HEK293 (cell line): ENCODE measurements around the gene PTGES.
"Not testable (repeated sequence)": the region's sequence is repeated elsewhere in the genome, so short reads cannot be mapped to it uniquely, and the experiment has no call there.

Source experiments
- CTCF ChIA-PET: fragments of 350-600 bp; formaldehyde crosslinking; extraction: SDS; loops from one replicate; lab custom pipeline; 2021; ENCODE audit warnings: antibody characterized with exemption; lab: Yijun Ruan, JAX
- POLR2A ChIA-PET: fragments of 300-600 bp; formaldehyde crosslinking; extraction: SDS; loops from one replicate; lab custom pipeline; 2020; ENCODE audit warnings: antibody characterized with exemption, inconsistent platforms; lab: Yijun Ruan, JAX
- H3K27ac ChIP-seq: fragments of 200-500 bp; sonication (Bioruptor generic); 2 replicates; pipeline ENCODE4 v1.5.1; 2014; ENCODE audit warnings: low read depth, low read length, control low read depth, inconsistent platforms; ENCODE audit errors: extremely low read depth
- H3K36me3 ChIP-seq, 2 experiments: fragments of 200-500 bp in 1 of 2; sonication (Bioruptor generic) in 1 of 2; 1 replicate in 1 of 2; 2 replicates in 1 of 2; pipeline ENCODE4 v1.5.1; 2014 to 2017; ENCODE audit warnings: inconsistent platforms in 2 of 2, low read length in 2 of 2; ENCODE audit not compliant: control insufficient read depth in 2 of 2, insufficient read depth in 1 of 2
- H3K4me1 ChIP-seq: fragments of 200-500 bp; sonication (Bioruptor generic); 2 replicates; pipeline ENCODE4 v1.5.1; 2014; ENCODE audit warnings: mild to moderate bottlenecking, low read length, inconsistent platforms; ENCODE audit not compliant: control insufficient read depth, insufficient read depth
- H3K4me3 ChIP-seq: 2 replicates; pipeline ENCODE4 v1.5.1; 2011; ENCODE audit warnings: low read depth, mild to moderate bottlenecking, control low read depth, low read length, moderate library complexity
- H3K9me3 ChIP-seq: fragments of 200-500 bp; sonication (Bioruptor generic); 2 replicates; pipeline ENCODE4 v1.5.1; 2014; ENCODE audit warnings: low read depth, low read length, inconsistent platforms; ENCODE audit not compliant: control insufficient read depth, insufficient read depth
- GLIS1 ChIP-seq: fragments of 450-650 bp; formaldehyde crosslinking; IDR thresholded peaks from 2 replicates; pipeline ENCODE4 v1.5.1; 2016; ENCODE audit warnings: missing biosample characterization, missing genetic modification characterization
- HOXA7 ChIP-seq: sonication (generic); formaldehyde crosslinking; IDR thresholded peaks from 2 replicates; pipeline ENCODE4 v1.8.1; 2022; ENCODE audit warnings: missing genetic modification reagents, borderline replicate concordance
- SP7 ChIP-seq: fragments of 450-650 bp; formaldehyde crosslinking; IDR thresholded peaks from 2 replicates; pipeline ENCODE4 v1.5.1; 2016; ENCODE audit warnings: missing biosample characterization, missing genetic modification characterization
- YY2 ChIP-seq: fragments of 450-650 bp; formaldehyde crosslinking; IDR thresholded peaks from 2 replicates; pipeline ENCODE4 v1.5.1; 2016; ENCODE audit warnings: missing biosample characterization, missing genetic modification characterization
- ZNF121 ChIP-seq: fragments of 450-650 bp; formaldehyde crosslinking; IDR thresholded peaks from 2 replicates; pipeline ENCODE4 v1.5.1; 2016; ENCODE audit warnings: missing biosample characterization, missing genetic modification characterization
- ZNF138 ChIP-seq: fragments of 450-650 bp; formaldehyde crosslinking; IDR thresholded peaks from 2 replicates; pipeline ENCODE4 v1.5.1; 2016; ENCODE audit warnings: missing biosample characterization, missing genetic modification characterization, borderline replicate concordance
- ZNF148 ChIP-seq: fragments of 450-650 bp; formaldehyde crosslinking; IDR thresholded peaks from 2 replicates; pipeline ENCODE4 v1.5.0; 2017; ENCODE audit warnings: missing biosample characterization, missing genetic modification characterization, borderline replicate concordance
- ZNF202 ChIP-seq: fragments of 450-650 bp; formaldehyde crosslinking; IDR thresholded peaks from 2 replicates; pipeline ENCODE4 v1.5.1; 2016; ENCODE audit warnings: missing biosample characterization, missing genetic modification characterization, borderline replicate concordance
- ZNF239 ChIP-seq: fragments of 450-650 bp; formaldehyde crosslinking; IDR thresholded peaks from 2 replicates; pipeline ENCODE4 v1.5.1; 2016; ENCODE audit warnings: missing biosample characterization, missing genetic modification characterization
- ZNF248 ChIP-seq: fragments of 450-650 bp; formaldehyde crosslinking; IDR thresholded peaks from 2 replicates; pipeline ENCODE4 v1.5.1; 2017; ENCODE audit warnings: missing biosample characterization, missing genetic modification characterization
- ZNF341 ChIP-seq: fragments of 450-650 bp; formaldehyde crosslinking; IDR thresholded peaks from 2 replicates; pipeline ENCODE4; 2016; ENCODE audit warnings: low read depth, missing biosample characterization, missing genetic modification characterization
- ZNF362 ChIP-seq: fragments of 450-650 bp; formaldehyde crosslinking; IDR thresholded peaks from 2 replicates; pipeline ENCODE4 v1.5.1; 2016; ENCODE audit warnings: missing biosample characterization, missing genetic modification characterization
- ZNF433 ChIP-seq: fragments of 450-650 bp; formaldehyde crosslinking; IDR thresholded peaks from 2 replicates; pipeline ENCODE4 v1.5.1; 2016; ENCODE audit warnings: missing biosample characterization, missing genetic modification characterization, low read depth
- ZNF48 ChIP-seq: fragments of 450-650 bp; formaldehyde crosslinking; IDR thresholded peaks from 2 replicates; pipeline ENCODE4 v1.5.1; 2016; ENCODE audit warnings: missing biosample characterization, missing genetic modification characterization
- ZNF561 ChIP-seq: fragments of 450-650 bp; IDR thresholded peaks from 2 replicates; pipeline ENCODE4 v1.5.1; 2018; ENCODE audit warnings: missing biosample characterization, missing genetic modification characterization, borderline replicate concordance
- ZNF571 ChIP-seq: fragments of 450-650 bp; formaldehyde crosslinking; IDR thresholded peaks from 2 replicates; pipeline ENCODE4 v1.5.0; 2017; ENCODE audit warnings: missing biosample characterization, missing genetic modification characterization
- ZNF623 ChIP-seq: fragments of 450-650 bp; formaldehyde crosslinking; IDR thresholded peaks from 2 replicates; pipeline ENCODE4 v1.5.1; 2016; ENCODE audit warnings: missing biosample characterization, missing genetic modification characterization
- ZNF660 ChIP-seq: fragments of 450-650 bp; IDR thresholded peaks from 2 replicates; pipeline ENCODE4 v1.5.1; 2018; ENCODE audit warnings: missing biosample characterization, mild to moderate bottlenecking, missing genetic modification characterization
- ZNF768 ChIP-seq: fragments of 450-650 bp; formaldehyde crosslinking; IDR thresholded peaks from 2 replicates; pipeline ENCODE4 v1.5.1; 2018; ENCODE audit warnings: missing biosample characterization, mild to moderate bottlenecking, missing genetic modification characterization
- ZNF777 ChIP-seq: fragments of 450-650 bp; formaldehyde crosslinking; IDR thresholded peaks from 2 replicates; pipeline ENCODE4 v1.5.1; 2017; ENCODE audit warnings: missing biosample characterization, missing genetic modification characterization, borderline replicate concordance
- ZNF792 ChIP-seq: fragments of 450-650 bp; formaldehyde crosslinking; IDR thresholded peaks from 2 replicates; pipeline ENCODE4 v1.5.1; 2016; ENCODE audit warnings: missing biosample characterization, missing genetic modification characterization
- ZNF837 ChIP-seq: fragments of 450-650 bp; formaldehyde crosslinking; IDR thresholded peaks from 2 replicates; pipeline ENCODE4 v1.5.1; 2016; ENCODE audit warnings: missing biosample characterization, missing genetic modification characterization
- ZSCAN23 ChIP-seq: fragments of 450-650 bp; formaldehyde crosslinking; IDR thresholded peaks from 2 replicates; pipeline ENCODE4 v1.5.1; 2016; ENCODE audit warnings: missing biosample characterization, missing genetic modification characterization

Gene PTGES

DNA sequence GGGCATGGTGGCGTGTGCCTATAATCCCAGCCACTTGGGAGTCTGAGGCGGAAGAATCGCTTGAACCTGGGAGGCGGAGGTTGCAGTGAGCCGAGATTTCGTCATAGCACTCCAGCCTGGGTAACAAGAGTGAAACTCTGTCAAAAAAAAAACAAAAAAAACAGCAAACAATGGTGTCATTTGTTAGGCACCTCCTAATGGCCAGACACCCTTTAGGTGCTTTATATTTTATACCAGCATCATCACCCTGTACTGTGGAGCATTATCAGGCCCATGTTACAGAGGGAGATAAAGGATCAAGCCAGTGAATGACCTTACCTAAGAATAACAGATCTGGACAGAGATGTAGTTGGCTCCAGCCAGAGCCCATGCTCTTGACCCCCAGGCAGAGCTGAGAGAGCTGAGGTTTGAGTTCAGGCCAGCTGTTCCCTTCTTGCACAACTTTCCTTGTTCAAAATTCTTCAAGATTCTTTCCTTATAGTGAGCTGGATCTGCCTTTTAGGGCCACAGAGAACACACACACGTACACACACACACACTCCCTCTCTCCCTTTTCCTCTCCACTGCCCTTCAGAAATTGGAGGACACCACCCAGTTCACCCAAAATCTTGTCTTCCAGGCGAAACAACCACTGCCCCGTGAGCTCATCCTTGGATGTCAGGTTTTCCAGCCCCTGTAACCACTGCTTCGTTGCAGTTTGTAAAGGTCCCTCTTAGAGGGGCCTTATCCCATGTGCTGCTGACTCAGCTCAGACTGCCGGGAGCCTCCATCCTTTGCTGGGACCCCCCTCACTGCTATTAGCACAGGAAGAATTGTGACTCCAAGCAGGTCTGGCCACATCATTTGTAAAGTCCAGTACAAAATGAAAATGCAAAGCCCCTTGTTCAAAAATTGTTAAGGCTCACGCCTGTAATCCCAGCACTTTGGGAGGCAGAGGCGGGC is 10.4 kb upstream of the PTGES start:
- Histone ChIP-seq H3K4me1 (no peaks in the 10 kb centered on the region), H3K36me3 (no peaks in the 10 kb centered on the region), H3K4me3 (no peak overlapping the region), H3K9me3 (no peaks in the 10 kb centered on the region), H3K27ac (no peak overlapping the region)
- POLR2A ChIA-PET: no interaction called here
- CTCF ChIA-PET: interaction anchor here (0.6 to 4.0 kb wide), 7 partner anchors 9 to 630 kb away, joined by 3 to 21 read pairs (median 5); no protein-coding TSS in a partner anchor
- TF ChIP-seq ZNF341 (tag by site-specific recombination) (no peak), ZNF561 (tag by site-specific recombination) (no peak), ZNF660 (no peak), ZNF48 (tag by site-specific recombination) (no peak), ZNF433 (tag by site-specific recombination) (no peak), YY2 (no peak), HOXA7 (CRISPR knock-in tag) (no peak), GLIS1 (no peak), ZNF792 (tag by site-specific recombination) (no peak), ZSCAN23 (tag by site-specific recombination) (no peak), ZNF138 (tag by site-specific recombination) (no peak), ZNF768 (tag by site-specific recombination) (no peak), ZNF571 (no peak), ZNF202 (no peak), ZNF837 (tag by site-specific recombination) (no peak), ZNF623 (tag by site-specific recombination) (no peak), ZNF148 (tag by site-specific recombination) (no peak), ZNF239 (tag by site-specific recombination) (no peak), ZNF777 (tag by site-specific recombination) (no peak), ZNF248 (no peak)

GRCh38 chr9:129762370-129762984 is 9.6 kb upstream of the PTGES start:
- CTCF ChIA-PET: interaction anchor here (1.0 to 4.0 kb wide), 5 partner anchors 10 to 36 kb away, joined by 3 to 21 read pairs (median 5); no protein-coding TSS in a partner anchor
- POLR2A ChIA-PET: interaction anchor here (0.9 to 1.3 kb wide), 2 partner anchors 11 to 15 kb away, joined by 4 to 7 read pairs; no protein-coding TSS in a partner anchor
- not testable (repeated sequence) for H3K4me3 ChIP-seq, H3K9me3 ChIP-seq, H3K36me3 ChIP-seq, H3K27ac ChIP-seq, H3K4me1 ChIP-seq
- TF ChIP-seq ZNF362 (peak; percentile 60), SP7 (tag by site-specific recombination) (peak; percentile 44; the same call in 1 of the 2 replicates), ZNF121 (0 out of 2 replicates have a peak, but pooled peaks have one; percentile 45)
